Thoracic aorta (tissue), 2 donors: ENCODE measurements around the gene METTL14. TPM values are rescaled to one million over a fixed set of nuclear protein-coding genes. Genes with fewer than 3 reads are reported as not detected.

Experiments used
- ATAC-seq: fragments of 150-250 bp; one replicate; pipeline ENCODE4 v1.8.0; 2017; ENCODE audit warnings: low read depth; ENCODE audit not compliant: insufficient number of reproducible peaks, low FRiP score
- DNase-seq: peaks from one replicate; pipeline ENCODE4 v3.0.0-alpha.2; 2020; ENCODE audit warnings: low spot score
- H3K27ac ChIP-seq, 2 donors: fragments of 200-600 bp; sonication (generic); 1 replicate in 1 of 2; 2 replicates in 1 of 2; pipeline ENCODE4 v1.5.1; 2016; ENCODE audit warnings: mild to moderate bottlenecking in 2 of 2, moderate library complexity in 2 of 2
- H3K27me3 ChIP-seq: fragments of 200-600 bp; sonication (generic); replicated peaks from 2 replicates; pipeline ENCODE4 v1.6.0; 2016; ENCODE audit warnings: mild to moderate bottlenecking; ENCODE audit not compliant: insufficient read depth
- H3K36me3 ChIP-seq: fragments of 200-600 bp; sonication (generic); one replicate; pipeline ENCODE4 v1.5.1; 2016
- H3K4me1 ChIP-seq, 2 donors: fragments of 200-600 bp; sonication (generic); 1 replicate in 1 of 2; 2 replicates in 1 of 2; pipeline versions ENCODE4 v1.5.1 to v1.6.0; 2016; ENCODE audit warnings: low read depth in 2 of 2, mild to moderate bottlenecking in 1 of 2; ENCODE audit not compliant: control insufficient read depth in 1 of 2
- H3K4me3 ChIP-seq: fragments of 200-600 bp; sonication (generic); 2 replicates; pipeline ENCODE4 v1.5.1; 2016; ENCODE audit warnings: mild to moderate bottlenecking
- H3K9me3 ChIP-seq: fragments of 200-600 bp; sonication (generic); 2 replicates; pipeline ENCODE4 v1.5.1; 2016
- total RNA-seq, 2 donors: library from RNA; depleted of rRNA; stranded (reverse); fragments of >200 nt; gene quantifications; one replicate each; pipeline versions ENCODE4 v1.1.0 to v1.2.3, GENCODE V29; 2016
- TF ChIP-seq, protein P1 (sequence below): fragments of 200-600 bp; sonication (generic); IDR thresholded peaks from one replicate; pipeline ENCODE4 v1.5.1; 2019; ENCODE audit warnings: antibody characterized with exemption

Gene METTL14
- total RNA-seq, 2 donors from 2014 or later = 23.0 to 61.9 TPM

DNA sequence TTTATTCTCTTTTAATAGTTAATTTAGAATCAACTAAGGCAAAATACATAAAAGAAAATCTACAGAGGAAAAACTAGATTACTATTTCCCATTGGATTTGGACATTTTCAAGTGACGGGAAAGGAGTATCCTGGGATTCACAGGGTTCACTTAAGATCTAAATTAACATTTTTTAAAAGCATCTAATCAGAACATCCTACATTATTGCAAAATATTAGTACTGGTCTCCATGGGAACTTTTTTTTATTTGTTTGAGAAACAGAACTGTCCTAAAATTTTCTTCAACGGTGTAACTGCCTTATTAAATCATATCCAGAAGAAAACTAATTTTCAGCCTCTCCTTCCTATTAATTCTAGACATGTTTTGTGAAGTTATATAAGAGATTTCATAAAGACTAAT is 69.7 kb downstream of the METTL14 start:
- ATAC-seq = no peak
- peaks cover 63 to 92% of the 10 kb centered on the region in 2 donors for H3K4me1 ChIP-seq

DNA sequence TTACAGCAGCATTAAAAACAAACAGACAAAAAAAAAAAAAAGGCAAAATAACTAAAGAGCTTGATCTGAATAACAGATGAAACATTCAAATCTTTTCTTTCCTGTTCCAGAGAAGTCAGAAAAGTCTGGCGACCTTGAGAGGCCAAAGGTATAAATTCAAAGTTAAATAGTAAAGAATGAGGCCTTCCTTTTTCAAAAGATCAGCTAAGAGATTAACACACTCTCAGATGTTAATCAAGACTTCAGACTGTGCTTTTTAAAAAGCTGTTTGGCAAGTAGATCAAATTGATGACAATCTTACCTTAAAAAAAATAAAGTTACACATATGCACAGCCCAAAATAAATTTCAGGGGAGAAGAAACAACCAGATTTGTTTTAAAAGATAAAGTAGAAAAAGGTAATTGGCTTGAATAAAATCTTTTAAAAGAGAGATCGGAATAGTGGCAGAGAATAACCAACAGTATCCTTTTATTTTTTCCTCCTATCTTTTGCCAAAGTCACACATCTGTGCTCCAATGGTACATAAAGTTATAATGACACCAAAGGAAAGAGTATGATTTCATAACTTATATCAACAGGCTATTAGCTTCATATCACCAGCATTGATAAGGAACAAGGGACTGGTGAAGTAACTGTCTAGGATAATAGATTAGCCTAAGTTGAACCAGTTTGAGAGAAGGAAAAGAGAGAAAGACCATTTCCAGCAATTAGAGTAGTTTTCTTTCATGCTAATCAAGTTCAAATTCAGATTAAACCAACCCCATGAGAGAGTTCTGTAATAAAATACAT is 70.4 kb downstream of the METTL14 start:
- Histone ChIP-seq H3K27ac (peak overlapping the region; percentile 70 to 83), H3K4me3 (no peak overlapping the region), H3K36me3 (peaks cover 11% of the 10 kb centered on the region), H3K27me3 (no peaks in the 10 kb centered on the region), H3K9me3 (no peaks in the 10 kb centered on the region), H3K4me1 (peaks cover 70 to 94% of the 10 kb centered on the region in 2 donors)
- ATAC-seq = no peak
- DNase-seq = no peak
- TF ChIP-seq, protein P1, sequence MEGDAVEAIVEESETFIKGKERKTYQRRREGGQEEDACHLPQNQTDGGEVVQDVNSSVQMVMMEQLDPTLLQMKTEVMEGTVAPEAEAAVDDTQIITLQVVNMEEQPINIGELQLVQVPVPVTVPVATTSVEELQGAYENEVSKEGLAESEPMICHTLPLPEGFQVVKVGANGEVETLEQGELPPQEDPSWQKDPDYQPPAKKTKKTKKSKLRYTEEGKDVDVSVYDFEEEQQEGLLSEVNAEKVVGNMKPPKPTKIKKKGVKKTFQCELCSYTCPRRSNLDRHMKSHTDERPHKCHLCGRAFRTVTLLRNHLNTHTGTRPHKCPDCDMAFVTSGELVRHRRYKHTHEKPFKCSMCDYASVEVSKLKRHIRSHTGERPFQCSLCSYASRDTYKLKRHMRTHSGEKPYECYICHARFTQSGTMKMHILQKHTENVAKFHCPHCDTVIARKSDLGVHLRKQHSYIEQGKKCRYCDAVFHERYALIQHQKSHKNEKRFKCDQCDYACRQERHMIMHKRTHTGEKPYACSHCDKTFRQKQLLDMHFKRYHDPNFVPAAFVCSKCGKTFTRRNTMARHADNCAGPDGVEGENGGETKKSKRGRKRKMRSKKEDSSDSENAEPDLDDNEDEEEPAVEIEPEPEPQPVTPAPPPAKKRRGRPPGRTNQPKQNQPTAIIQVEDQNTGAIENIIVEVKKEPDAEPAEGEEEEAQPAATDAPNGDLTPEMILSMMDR = no peak

More for the DNA sequence above, 69.7 kb downstream of the METTL14 start:
- TF ChIP-seq, protein P1 = no peak
- no peak overlapping the region for H3K4me3 ChIP-seq
- no peak for DNase-seq
- no peaks in the 10 kb centered on the region for H3K27me3 ChIP-seq
- peak overlapping the region; percentile 70 to 83 for H3K27ac ChIP-seq
- no peaks in the 10 kb centered on the region for H3K9me3 ChIP-seq
- H3K36me3 ChIP-seq = peaks cover 11% of the 10 kb centered on the region

DNA sequence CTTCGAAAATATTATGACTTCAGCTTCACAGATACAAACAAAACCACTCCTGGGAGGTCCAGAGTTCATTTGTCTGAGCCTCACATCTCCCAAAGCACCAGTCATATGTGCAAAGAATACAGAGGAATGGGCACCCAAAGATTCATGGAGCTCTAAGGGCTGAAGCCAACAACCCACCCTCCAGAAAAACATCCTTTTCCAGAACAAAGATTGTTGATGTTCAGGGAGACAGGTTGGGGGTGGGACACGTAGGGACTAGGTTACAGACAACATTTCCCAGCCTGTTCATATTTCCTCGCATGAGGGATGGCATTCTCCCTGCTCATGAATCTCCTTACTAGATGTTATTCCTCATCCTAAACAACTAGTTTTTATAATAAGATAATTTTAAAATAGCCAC is 71.2 kb downstream of the METTL14 start:
- Histone ChIP-seq H3K9me3 (no peaks in the 10 kb centered on the region), H3K4me3 (no peak overlapping the region), H3K27ac (peak overlapping the region; percentile 70 to 83), H3K4me1 (peaks cover 74 to 98% of the 10 kb centered on the region in 2 donors), H3K27me3 (no peaks in the 10 kb centered on the region), H3K36me3 (peaks cover 8% of the 10 kb centered on the region)
- ATAC-seq = no peak
- no peak for DNase-seq
- TF ChIP-seq, protein P1 = no peak

DNA sequence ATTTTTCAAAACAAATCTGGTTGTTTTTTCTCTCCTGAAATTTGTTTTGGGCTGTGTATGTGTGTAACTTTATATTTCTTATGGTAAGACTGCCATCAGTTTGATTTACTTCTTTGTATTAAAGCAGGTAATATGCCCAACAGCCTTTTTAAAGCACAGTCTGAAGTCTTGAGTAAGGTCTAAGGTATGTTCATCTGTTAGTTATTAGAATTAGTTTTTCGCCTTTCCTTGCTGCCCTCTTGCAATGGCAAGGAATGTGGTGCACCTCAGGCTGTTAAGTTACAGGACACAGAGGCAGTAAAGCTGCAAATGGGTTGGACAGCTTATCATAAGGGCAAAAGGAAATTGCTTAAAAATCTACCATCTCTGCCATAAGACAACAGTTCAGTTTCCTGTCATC is 71.8 kb downstream of the METTL14 start:
- H3K27me3 ChIP-seq = no peaks in the 10 kb centered on the region
- H3K27ac ChIP-seq = peak overlapping the region; percentile 70 to 83
- no peak for ATAC-seq
- no peak overlapping the region for H3K4me3 ChIP-seq
- peaks cover 3% of the 10 kb centered on the region for H3K36me3 ChIP-seq
- H3K4me1 ChIP-seq = peaks cover 74 to 98% of the 10 kb centered on the region in 2 donors
- no peaks in the 10 kb centered on the region for H3K9me3 ChIP-seq
- TF ChIP-seq, protein P1 = no peak
- DNase-seq = no peak

DNA sequence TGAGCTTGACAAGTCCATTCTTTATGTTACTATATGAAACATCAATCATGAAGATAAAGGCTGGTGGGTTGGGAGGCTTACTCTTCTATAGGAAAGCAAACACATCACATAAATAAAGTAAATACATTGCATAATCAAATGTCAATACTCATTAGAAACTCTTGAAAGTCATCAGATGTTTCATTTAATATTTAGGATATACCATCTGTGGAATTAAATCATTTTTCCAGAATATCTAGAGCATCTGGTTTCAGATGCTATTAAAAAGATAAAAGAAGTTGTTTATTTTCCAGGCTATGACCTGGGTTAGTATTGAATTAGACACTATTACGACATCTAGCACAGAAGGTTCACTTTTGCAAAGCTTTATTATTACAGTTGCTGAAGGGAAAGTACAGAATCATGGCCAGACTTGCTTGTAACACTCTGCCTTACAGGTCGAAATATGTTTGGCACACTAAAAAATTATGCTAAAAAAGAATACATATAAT is 72.6 kb downstream of the METTL14 start:
- H3K4me3 ChIP-seq = peak overlapping the region; percentile 3
- H3K9me3 ChIP-seq = no peaks in the 10 kb centered on the region
- H3K4me1 ChIP-seq = peaks cover 78 to 98% of the 10 kb centered on the region in 2 donors
- H3K27ac ChIP-seq = peak overlapping the region; percentile 70 to 83
- DNase-seq (no peak), ATAC-seq (peak; percentile 29)
- no peaks in the 10 kb centered on the region for H3K36me3 ChIP-seq
- TF ChIP-seq, protein P1 = no peak
- no peaks in the 10 kb centered on the region for H3K27me3 ChIP-seq
